RWPE2 (cell line): ENCODE results near the gene PRSS2.

Experiments
- ATAC-seq: fragments of 200-7000 bp; cut with Tn5 transposase; 3 replicates; pipeline ENCODE4 v1.9.1; 2021; ENCODE audit warnings: low read depth
- DNase-seq: peaks from one replicate; pipeline ENCODE4 v3.0.0-alpha.2; 2020; ENCODE audit warnings: low spot score
- H3K27ac ChIP-seq: fragments of 450-650 bp; 2 replicates; pipeline ENCODE4 v1.5.1; 2017; ENCODE audit warnings: mild to moderate bottlenecking; ENCODE audit not compliant: poor library complexity, severe bottlenecking
- H3K27me3 ChIP-seq: fragments of 250-450 bp; sonication (Bioruptor Pico); 2 replicates; pipeline ENCODE4 v1.5.1; 2021; ENCODE audit warnings: mild to moderate bottlenecking, moderate library complexity; ENCODE audit not compliant: insufficient read depth, poor library complexity, severe bottlenecking
- H3K36me3 ChIP-seq: fragments of 250-450 bp; sonication (Bioruptor Pico); 2 replicates; pipeline ENCODE4 v1.5.1; 2020; ENCODE audit warnings: low read depth, mild to moderate bottlenecking, moderate library complexity
- H3K4me1 ChIP-seq: fragments of 250-450 bp; sonication (Bioruptor Pico); 2 replicates; pipeline ENCODE4 v1.5.1; 2021; ENCODE audit warnings: mild to moderate bottlenecking, moderate library complexity; ENCODE audit not compliant: insufficient read depth, poor library complexity, severe bottlenecking
- H3K4me3 ChIP-seq: fragments of 250-450 bp; sonication (Bioruptor Pico); 2 replicates; pipeline ENCODE4 v1.5.1; 2021; ENCODE audit warnings: mild to moderate bottlenecking, moderate library complexity; ENCODE audit not compliant: severe bottlenecking
- H3K9me3 ChIP-seq: fragments of 250-450 bp; sonication (Bioruptor Pico); 2 replicates; pipeline ENCODE4 v1.5.1; 2021; ENCODE audit warnings: mild to moderate bottlenecking, moderate library complexity; ENCODE audit not compliant: severe bottlenecking
- TF ChIP-seq, protein P1 (sequence below): fragments of 450-650 bp; IDR thresholded peaks from one replicate; pipeline ENCODE4 v1.5.1; 2017; ENCODE audit warnings: mild to moderate bottlenecking, moderate library complexity; ENCODE audit not compliant: poor library complexity, severe bottlenecking

PRSS2 gene

DNA sequence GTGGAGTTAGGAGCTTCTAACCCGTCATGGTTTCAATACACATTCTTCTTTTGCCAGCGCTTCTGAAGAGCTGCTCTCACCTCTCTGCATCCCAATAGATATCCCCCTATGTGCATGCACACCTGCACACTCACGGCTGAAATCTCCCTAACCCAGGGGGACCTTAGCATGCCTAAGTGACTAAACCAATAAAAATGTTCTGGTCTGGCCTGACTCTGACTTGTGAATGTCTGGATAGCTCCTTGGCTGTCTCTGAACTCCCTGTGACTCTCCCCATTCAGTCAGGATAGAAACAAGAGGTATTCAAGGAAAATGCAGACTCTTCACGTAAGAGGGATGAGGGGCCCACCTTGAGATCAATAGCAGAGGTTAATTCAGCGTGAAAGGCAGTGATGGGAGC, 22.4 kb downstream of the PRSS2 start:
- peak; percentile 47; the same call in 1 of the 3 replicates for ATAC-seq
- peaks cover 25% of the 10 kb centered on the region for H3K27me3 ChIP-seq
- no peak for DNase-seq
- H3K4me3 ChIP-seq, result no peak overlapping the region
- peaks cover 10% of the 10 kb centered on the region for H3K4me1 ChIP-seq
- TF ChIP-seq, protein P1, sequence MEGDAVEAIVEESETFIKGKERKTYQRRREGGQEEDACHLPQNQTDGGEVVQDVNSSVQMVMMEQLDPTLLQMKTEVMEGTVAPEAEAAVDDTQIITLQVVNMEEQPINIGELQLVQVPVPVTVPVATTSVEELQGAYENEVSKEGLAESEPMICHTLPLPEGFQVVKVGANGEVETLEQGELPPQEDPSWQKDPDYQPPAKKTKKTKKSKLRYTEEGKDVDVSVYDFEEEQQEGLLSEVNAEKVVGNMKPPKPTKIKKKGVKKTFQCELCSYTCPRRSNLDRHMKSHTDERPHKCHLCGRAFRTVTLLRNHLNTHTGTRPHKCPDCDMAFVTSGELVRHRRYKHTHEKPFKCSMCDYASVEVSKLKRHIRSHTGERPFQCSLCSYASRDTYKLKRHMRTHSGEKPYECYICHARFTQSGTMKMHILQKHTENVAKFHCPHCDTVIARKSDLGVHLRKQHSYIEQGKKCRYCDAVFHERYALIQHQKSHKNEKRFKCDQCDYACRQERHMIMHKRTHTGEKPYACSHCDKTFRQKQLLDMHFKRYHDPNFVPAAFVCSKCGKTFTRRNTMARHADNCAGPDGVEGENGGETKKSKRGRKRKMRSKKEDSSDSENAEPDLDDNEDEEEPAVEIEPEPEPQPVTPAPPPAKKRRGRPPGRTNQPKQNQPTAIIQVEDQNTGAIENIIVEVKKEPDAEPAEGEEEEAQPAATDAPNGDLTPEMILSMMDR, result no peak
- H3K9me3 ChIP-seq, result no peaks in the 10 kb centered on the region
- peak overlapping the region; percentile 52 for H3K27ac ChIP-seq
- H3K36me3 ChIP-seq, result no peaks in the 10 kb centered on the region

DNA sequence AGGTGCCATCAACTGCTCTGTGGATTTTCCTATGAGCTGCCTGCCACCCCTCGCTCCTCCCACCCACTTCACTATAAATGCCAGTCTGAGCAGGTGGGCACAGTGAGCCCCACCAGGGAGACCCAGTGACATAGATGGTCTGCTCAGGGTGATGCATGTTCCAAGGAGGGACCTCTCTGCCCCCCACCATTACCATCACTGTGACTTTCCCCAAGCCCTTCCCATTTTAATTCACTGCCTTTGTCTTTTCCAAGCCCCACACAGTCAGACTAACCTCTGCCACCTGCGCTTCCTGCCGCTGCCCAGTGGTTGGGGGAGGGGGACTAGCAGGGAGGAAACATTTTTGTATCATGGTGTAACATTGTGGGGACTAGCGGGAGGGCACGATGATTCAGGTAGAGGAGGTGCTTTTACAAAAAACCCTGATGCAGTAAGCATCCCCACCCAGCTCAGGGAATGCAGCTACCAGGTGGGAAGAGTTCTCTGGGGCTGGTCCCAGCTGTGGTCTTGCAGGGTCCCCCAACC, 24.6 kb downstream of the PRSS2 start:
- TF ChIP-seq, protein P1, result no peak
- no peak overlapping the region for H3K4me3 ChIP-seq
- no peak for DNase-seq
- no peaks in the 10 kb centered on the region for H3K36me3 ChIP-seq
- ATAC-seq, result peak; percentile 62
- no peaks in the 10 kb centered on the region for H3K9me3 ChIP-seq
- peaks cover 10% of the 10 kb centered on the region for H3K4me1 ChIP-seq
- no peak overlapping the region for H3K27ac ChIP-seq
- peaks cover 35% of the 10 kb centered on the region for H3K27me3 ChIP-seq

DNA sequence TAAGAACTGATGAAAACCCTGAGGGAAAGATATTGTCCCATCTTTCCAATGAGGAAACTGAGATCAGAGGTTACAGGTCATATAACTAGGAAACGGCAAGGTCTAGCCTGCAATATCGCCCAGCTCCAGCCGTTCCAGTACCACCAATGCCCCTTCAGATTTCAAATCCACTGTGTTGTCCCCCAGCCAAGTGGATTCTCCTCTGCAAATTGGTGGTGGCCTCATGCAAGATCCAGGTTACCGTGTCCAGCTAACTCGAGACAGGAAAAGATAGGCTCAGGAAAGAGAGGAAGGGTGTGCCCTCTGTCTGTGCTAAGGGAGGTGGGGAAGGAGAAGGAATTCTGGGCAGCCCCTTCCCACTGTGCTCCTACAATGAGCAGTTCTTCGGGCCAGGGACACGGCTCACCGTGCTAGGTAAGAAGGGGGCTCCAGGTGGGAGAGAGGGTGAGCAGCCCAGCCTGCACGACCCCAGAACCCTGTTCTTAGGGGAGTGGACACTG, 25.3 kb downstream of the PRSS2 start:
- no peaks in the 10 kb centered on the region for H3K36me3 ChIP-seq
- TF ChIP-seq, protein P1, result no peak
- H3K27me3 ChIP-seq, result peaks cover 35% of the 10 kb centered on the region
- H3K4me3 ChIP-seq, result no peak overlapping the region
- ATAC-seq, result no peak
- H3K4me1 ChIP-seq, result peaks cover 10% of the 10 kb centered on the region
- DNase-seq, result no peak
- H3K9me3 ChIP-seq, result no peaks in the 10 kb centered on the region
- no peak overlapping the region for H3K27ac ChIP-seq

DNA sequence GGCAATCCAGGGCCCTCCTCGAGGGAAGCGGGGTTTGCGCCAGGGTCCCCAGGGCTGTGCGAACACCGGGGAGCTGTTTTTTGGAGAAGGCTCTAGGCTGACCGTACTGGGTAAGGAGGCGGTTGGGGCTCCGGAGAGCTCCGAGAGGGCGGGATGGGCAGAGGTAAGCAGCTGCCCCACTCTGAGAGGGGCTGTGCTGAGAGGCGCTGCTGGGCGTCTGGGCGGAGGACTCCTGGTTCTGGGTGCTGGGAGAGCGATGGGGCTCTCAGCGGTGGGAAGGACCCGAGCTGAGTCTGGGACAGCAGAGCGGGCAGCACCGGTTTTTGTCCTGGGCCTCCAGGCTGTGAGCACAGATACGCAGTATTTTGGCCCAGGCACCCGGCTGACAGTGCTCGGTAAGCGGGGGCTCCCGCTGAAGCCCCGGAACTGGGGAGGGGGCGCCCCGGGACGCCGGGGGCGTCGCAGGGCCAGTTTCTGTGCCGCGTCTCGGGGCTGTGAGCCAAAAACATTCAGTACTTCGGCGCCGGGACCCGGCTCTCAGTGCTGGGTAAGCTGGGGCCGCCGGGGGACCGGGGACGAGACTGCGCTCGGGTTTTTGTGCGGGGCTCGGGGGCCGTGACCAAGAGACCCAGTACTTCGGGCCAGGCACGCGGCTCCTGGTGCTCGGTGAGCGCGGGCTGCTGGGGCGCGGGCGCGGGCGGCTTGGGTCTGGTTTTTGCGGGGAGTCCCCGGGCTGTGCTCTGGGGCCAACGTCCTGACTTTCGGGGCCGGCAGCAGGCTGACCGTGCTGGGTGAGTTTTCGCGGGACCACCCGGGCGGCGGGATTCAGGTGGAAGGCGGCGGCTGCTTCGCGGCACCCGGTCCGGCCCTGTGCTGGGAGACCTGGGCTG, 26.0 kb downstream of the PRSS2 start:
- peaks cover 35% of the 10 kb centered on the region for H3K27me3 ChIP-seq
- H3K27ac ChIP-seq, result no peak overlapping the region

More for the DNA sequence above, 26.0 kb downstream of the PRSS2 start:
- ATAC-seq (no peak), DNase-seq (no peak)
- Histone ChIP-seq H3K36me3 (no peaks in the 10 kb centered on the region), H3K9me3 (no peaks in the 10 kb centered on the region), H3K4me1 (peaks cover 10% of the 10 kb centered on the region), H3K4me3 (peak overlapping the region; percentile 5)
- TF ChIP-seq, protein P1, result no peak
